Stimulated activated CD4-positive, alpha-beta T cell treated with anti-CD3 and anti-CD28 coated beads, Interleukin-1b, Interleukin-23, amount 100 ng/mL, for 1 hour (primary cell): ENCODE measurements around the gene DROSHA.

Experiments used
- DNase-seq, 2 donors: peaks; one replicate each; pipeline ENCODE4 v3.0.0-alpha.2; 2020; ENCODE audit warnings: low read depth in 2 of 2

DROSHA gene

GRCh38 chr5:31464081-31464480 lies 67.8 kb downstream of the DROSHA start:
- no peak for DNase-seq

GRCh38 chr5:31463351-31463750 lies 68.5 kb downstream of the DROSHA start:
- DNase-seq: no peak

- no peak for DNase-seq
Observed at GRCh38 chr5:31459594-31459993, 72.3 kb downstream of the DROSHA start.

GRCh38 chr5:31455172-31455571 lies 76.7 kb downstream of the DROSHA start:
- DNase-seq: no peak

- DNase-seq: no peak
Observed at GRCh38 chr5:31453522-31453921, 78.4 kb downstream of the DROSHA start.

- no peak for DNase-seq
Observed at GRCh38 chr5:31452314-31452713, 79.6 kb downstream of the DROSHA start.

- DNase-seq: no peak
Observed at GRCh38 chr5:31449962-31450361, 81.9 kb downstream of the DROSHA start.

GRCh38 chr5:31449174-31449573 lies 82.7 kb downstream of the DROSHA start:
- DNase-seq: no peak

GRCh38 chr5:31445041-31445600 lies 86.8 kb downstream of the DROSHA start:
- no peak for DNase-seq

- DNase-seq: no peak
Observed at GRCh38 chr5:31443572-31443971, 88.3 kb downstream of the DROSHA start.

GRCh38 chr5:31442058-31442745 lies 89.7 kb downstream of the DROSHA start:
- DNase-seq: no peak

GRCh38 chr5:31436851-31437250 lies 95.0 kb downstream of the DROSHA start:
- no peak for DNase-seq

GRCh38 chr5:31435730-31436129 lies 96.2 kb downstream of the DROSHA start:
- no peak for DNase-seq

- DNase-seq: no peak
Observed at GRCh38 chr5:31434898-31435297, 97.0 kb downstream of the DROSHA start.

GRCh38 chr5:31433229-31433628 lies 98.7 kb downstream of the DROSHA start:
- no peak for DNase-seq

- no peak for DNase-seq
Observed at GRCh38 chr5:31427724-31428309, 104.1 kb downstream of the DROSHA start.

GRCh38 chr5:31427013-31427723 lies 104.7 kb downstream of the DROSHA start:
- no peak for DNase-seq

- DNase-seq: no peak
Observed at GRCh38 chr5:31421806-31422586, 109.9 kb downstream of the DROSHA start.

GRCh38 chr5:31417512-31417911 lies 114.4 kb downstream of the DROSHA start:
- DNase-seq: no peak

GRCh38 chr5:31416547-31416946 lies 115.3 kb downstream of the DROSHA start:
- no peak for DNase-seq

GRCh38 chr5:31415960-31416359 lies 115.9 kb downstream of the DROSHA start:
- no peak for DNase-seq
